Fibroblast of lung (primary cell): ENCODE measurements around the gene CDKAL1.

ENCODE experiments used
- EZH2 ChIP-seq: IDR thresholded peaks from 2 replicates; pipeline ENCODE4 v1.5.1; 2012; ENCODE audit warnings: low read length, control low read depth, mild to moderate bottlenecking; ENCODE audit errors: missing control alignments
- TF ChIP-seq, protein P1 (sequence below), 2 donors: IDR thresholded peaks in 1 of 2; conservative IDR thresholded peaks in 1 of 2; 1 replicate in 1 of 2; 2 replicates in 1 of 2; pipeline ENCODE4 v1.5.1; 2011 to 2012; ENCODE audit warnings: low read length in 2 of 2, control low read depth in 1 of 2, inconsistent platforms in 1 of 2, low read depth in 1 of 2, mild to moderate bottlenecking in 1 of 2

- TF ChIP-seq, protein P1, sequence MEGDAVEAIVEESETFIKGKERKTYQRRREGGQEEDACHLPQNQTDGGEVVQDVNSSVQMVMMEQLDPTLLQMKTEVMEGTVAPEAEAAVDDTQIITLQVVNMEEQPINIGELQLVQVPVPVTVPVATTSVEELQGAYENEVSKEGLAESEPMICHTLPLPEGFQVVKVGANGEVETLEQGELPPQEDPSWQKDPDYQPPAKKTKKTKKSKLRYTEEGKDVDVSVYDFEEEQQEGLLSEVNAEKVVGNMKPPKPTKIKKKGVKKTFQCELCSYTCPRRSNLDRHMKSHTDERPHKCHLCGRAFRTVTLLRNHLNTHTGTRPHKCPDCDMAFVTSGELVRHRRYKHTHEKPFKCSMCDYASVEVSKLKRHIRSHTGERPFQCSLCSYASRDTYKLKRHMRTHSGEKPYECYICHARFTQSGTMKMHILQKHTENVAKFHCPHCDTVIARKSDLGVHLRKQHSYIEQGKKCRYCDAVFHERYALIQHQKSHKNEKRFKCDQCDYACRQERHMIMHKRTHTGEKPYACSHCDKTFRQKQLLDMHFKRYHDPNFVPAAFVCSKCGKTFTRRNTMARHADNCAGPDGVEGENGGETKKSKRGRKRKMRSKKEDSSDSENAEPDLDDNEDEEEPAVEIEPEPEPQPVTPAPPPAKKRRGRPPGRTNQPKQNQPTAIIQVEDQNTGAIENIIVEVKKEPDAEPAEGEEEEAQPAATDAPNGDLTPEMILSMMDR (conservative IDR thresholded peaks at IDR 0.05 in 1 of 2, IDR thresholded peaks at IDR 0.05 in 1 of 2; ENCODE audit: low read depth in 1 of 2, low read length in 2 of 2) = no peak
- no peak for TF ChIP-seq EZH2
Measured at GRCh38 chr6:21140966-21141365, 606.7 kb downstream of the CDKAL1 start.
